NCI-H1417 (cell line): ENCODE results near the gene TTC12.

ENCODE experiments used
- DNase-seq, 3 experiments: peaks; one replicate each; lab custom pipeline; 2025; lab: John Stamatoyannopoulos, UW

Gene TTC12

DNA sequence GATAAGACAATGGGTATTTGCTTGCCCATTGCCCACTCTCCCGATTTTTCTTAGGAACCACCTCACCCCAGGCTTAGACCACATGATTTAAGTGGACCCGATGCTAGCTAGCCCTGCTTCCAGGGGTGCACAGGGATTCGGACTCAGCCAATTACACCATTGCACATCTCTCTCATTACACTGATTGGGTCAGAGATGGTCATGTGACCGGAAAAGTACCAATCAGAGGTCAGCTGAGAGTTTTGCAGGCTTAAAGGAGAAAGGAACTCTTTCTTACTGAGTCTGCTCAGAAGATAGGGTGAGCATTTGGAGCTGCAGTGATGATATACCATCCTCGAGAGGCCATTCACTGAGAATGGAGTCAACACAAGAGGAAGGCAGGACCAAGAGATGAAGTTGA is 61.0 kb downstream of the TTC12 start:
- DNase-seq = no peak

DNA sequence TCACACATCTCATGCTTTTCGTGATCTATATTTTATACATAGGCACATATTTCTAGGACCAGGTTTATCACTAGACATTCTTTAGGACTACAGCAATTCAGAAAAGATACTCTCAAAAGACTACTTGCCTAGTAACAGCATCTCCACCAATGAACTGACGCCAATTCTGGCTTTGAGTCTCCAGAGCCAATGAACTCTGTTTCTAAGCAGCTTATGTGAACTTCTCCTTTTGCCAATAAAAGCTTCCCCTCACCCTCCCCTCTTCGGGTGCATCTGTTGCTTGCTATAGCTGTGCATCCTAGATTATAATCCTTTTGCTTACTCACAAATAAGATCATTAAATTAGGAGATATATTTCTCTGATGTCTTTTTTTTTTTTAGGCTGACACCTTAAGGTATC is 61.8 kb downstream of the TTC12 start:
- DNase-seq = no peak

DNA sequence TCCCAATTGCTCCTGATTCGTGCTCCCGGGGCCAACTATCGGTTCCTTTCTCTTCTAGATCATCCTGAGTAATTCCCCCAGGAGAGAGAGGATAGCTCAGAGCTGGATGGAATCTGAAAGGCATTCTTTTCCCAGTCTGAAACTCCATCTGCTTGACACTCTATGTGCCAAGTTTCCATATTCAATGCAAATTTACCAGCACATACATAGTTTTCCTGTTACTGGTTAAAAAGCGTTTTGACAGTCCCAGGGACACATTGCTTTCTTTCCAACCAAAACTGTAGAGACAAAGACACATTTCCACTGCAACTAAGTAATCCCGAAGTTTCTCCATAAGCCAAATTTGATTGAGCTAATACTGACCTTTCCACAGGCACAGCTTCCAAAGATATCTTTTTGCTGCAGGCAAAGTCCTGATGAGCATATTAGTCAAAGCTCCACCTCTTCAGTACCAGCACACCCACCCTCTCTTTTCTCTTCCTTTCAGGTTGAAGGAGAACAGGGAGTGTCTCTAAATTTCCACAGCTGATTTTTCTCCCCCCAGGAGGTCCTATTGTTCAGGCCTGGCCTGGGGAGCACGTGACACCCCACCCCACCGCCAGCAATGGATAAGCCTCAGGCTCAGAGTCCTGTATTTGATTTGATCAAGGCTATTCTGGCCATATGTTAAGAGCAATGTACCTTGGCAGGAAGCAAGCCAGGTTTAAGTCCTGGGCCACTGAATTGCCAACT is 63.5 kb downstream of the TTC12 start:
- peak in 2 of 3 experiments; percentile 53 to 75 for DNase-seq

DNA sequence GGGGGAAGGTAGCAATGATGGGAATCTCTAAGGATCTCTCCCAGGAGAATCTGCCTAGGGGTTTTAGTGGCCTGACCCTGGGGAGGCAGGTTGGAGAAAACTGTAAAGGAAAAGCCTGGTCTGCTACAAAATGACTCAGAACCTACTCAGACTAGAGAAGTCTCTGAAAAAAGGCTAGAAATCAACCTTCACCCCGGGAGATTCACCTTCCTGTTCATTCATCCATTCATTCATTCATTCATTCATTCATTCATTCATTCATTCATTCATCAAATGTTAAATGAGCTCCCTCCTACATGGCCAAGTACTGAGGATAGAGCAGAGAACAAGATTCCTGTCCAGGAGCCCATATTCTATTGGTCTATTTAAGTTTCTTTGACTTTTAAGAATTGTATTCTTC is 64.3 kb downstream of the TTC12 start:
- no peak for DNase-seq

DNA sequence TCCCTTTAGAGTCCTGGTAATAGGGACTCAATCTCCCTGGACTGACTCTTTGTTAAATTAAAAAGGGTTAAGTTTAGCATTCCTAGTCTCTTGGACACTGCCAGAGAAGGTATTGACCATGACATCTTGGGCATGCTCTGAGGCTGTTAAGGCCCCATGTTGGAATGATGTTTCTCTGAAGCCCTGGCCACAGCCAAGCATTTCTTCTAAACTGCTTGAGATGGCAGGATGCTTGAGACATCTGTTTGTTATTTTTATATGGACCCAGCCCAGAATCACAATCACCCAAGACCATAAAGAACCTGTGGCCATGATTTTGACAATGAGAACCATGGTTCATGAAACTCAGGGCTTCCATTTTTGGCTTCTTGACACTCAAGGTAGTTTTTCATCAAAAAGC is 67.7 kb downstream of the TTC12 start:
- DNase-seq = no peak

DNA sequence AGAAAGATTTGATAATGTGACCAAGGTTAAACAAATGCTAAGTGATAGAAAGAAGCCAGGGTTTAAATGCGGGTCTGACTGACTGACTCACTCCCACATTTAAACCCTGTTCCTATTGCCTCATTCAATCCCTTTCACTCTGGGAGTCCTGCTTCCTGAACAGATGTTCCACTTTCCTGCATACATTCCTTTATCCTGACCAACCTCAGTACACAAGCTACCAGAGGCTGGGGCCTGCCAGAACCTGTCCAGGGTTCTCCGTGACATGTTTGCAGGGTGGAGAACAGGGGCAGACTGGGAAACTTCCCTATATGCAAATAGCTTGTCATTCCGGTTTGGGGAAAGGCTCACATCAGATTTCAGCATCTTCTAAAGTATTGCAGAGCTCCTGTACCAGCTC is 70.2 kb downstream of the TTC12 start:
- DNase-seq = peak in 2 of 3 experiments; percentile 41 to 62

DNA sequence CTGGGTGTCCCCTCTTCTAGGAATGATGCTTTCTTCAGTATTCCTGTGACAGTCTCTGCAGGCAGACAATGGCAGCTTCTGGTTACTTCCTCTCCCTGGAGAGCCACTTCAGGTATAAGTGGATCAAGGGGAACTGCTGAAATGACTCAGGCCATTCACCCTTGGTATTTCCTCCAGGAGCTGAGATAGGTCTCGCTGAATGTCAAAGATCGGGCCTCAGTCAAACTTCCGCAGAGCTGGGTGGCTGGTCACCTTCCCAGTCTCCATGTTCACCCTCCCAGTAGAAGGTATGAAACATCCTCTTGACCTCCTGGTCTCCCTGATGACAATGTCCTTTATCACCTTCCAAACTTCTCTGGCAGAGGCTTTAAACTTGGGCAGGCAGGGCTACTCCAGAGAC is 71.4 kb downstream of the TTC12 start:
- peak in 1 of 3 experiments; percentile 25 for DNase-seq

DNA sequence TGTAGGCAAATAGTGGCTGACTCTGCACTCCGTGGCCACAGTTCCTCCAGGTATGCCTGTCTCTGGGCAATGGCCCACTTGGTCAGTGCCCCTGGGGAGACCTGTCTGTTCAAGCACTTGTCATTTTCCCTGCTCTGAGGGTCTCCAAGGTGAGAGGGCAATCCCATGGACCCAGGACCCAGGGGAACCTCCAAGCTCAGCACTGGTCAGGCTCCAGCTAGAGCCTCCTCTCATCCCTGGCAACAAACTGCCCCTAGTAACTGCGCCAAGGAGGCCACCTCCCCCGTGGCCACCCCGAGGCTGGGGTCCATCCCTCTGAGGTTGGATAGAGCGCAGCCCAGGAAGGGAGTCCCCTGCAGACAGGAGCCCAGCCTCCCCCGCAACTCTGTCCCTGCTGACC is 72.5 kb downstream of the TTC12 start:
- DNase-seq = no peak

DNA sequence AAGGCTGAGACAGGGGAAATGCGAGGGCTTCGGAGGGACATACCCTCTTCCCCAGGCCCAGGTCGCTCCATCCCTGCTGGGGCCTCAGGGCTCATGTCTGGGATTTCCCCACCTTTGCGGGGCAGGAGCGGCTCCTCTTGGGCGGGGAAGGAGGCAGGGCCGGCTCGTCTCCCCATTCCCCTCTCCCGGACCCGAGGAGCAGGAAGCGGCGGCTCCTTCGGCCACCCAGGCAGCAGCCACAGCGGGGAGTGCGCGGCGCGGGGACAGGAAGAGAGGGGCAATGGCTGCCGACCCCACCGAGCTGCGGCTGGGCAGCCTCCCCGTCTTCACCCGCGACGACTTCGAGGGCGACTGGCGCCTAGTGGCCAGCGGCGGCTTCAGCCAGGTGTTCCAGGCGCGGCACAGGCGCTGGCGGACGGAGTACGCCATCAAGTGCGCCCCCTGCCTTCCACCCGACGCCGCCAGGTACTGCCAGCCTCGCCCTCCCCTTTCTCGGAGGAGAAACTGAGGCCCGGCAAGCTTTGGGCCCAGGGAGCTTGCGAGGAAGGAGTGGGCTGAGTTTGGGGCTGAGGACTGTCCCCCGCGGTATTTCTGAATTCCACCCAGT is 73.3 kb downstream of the TTC12 start, which contains the start of gene ANKK1:
Gene ANKK1, plus strand, starts transcription at position 175 of the 607 bp plus-strand sequence. Its CDS starts 106 bp downstream, at position 281.
- DNase-seq = no peak

DNA sequence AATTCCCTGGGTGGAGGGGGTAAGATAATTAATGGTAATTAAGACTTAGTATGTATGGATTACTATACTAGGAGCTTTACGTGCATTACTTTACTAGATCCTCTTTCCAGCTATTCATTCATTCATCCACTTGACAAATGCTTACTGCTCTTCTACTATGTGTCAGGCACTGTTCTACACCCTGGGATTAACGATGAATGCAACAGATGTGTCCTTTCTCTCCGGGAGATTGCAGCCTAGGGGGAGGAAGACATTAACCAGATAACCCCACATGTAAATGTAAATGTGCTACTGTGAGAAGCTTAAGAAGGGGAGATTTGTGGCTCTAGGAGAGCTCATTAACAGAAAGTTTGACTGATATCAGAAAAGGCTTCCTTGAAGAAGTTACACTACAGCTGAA is 74.9 kb downstream of the TTC12 start:
- no peak for DNase-seq

DNA sequence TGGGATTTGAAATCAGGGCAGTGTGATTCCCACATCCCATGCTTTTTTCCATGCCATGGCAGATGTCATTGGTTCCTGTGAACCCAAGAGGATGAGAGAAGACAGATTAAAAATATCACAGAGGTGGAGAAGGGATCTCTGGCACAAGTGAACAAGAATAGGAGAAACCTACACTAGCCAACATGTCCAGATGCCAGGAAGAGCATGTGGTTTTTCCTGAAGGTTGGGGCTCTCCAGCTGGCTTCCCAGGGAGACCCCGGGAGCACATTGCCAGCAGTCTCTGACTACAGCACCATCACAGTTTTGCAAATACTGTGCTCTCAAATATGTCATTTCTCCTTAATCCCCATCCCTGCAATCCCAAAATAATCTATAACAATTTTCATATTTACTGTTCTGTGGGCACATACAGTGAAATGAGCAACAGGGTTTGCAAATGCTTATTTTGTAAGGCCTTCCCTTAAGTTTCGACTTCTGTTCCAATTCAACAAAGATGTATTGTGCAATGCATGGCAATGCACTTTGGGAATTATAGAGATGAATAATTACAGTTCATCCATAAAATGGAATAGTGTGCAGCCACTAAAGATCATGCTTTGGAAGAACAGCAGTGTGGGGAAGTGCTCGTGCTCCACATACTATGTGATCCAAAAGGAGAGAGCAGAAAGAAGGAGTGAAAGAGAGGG is 78.0 kb downstream of the TTC12 start:
- no peak for DNase-seq

DNA sequence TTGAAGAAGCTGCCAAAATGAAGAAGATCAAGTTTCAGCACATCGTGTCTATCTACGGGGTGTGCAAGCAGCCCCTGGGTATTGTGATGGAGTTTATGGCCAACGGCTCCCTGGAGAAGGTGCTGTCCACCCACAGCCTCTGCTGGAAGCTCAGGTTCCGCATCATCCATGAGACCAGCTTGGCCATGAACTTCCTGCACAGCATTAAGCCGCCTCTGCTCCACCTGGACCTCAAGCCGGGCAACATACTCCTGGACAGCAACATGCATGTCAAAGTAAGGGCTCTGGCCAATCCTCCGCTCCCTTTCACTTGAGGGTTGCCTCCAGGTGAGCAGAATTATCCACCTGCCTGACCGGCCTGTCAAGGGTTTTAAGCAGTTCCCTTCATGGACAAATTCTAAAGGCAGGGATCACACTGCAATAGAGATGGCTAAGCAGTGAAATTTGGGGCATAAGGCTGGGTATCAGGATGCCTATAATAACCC is 79.2 kb downstream of the TTC12 start:
- DNase-seq = no peak

DNA sequence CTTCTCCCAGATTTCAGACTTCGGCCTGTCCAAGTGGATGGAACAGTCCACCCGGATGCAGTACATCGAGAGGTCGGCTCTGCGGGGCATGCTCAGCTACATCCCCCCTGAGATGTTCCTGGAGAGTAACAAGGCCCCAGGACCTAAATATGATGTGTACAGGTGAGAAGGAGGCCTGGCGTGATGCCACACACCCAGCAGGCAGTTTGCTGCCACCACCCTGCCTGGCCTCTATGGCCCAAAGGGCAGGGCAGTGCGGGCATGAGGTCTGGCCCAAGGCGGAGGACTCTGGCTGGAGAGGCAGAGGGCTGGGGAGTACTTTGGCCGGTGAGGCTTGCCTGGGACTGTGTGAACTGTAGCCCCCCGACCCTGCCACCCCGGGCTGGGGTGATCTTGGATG is 80.5 kb downstream of the TTC12 start:
- DNase-seq = no peak

DNA sequence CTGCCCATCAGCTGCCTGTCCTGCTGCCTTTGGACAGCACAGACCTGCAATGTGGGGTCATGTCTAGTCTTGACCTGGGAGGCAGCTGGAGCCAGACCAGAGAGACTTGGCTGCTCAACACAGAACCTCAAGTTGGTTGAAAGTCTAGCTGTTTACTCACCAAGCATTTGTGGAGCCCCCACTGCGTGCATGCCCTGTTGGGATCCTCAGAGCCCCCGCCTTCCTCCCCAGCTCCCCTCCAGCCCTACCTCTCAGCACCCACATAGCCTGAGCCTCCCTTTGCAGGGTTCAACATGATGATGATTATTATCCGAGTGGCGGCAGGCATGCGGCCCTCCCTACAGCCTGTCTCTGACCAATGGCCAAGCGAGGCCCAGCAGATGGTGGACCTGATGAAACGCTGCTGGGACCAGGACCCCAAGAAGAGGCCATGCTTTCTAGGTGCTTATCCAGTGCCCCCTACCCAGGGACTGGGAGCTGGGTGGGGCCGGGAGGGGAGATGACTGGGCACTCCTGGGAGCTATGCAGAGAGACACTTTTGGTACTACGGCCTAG is 81.5 kb downstream of the TTC12 start:
- DNase-seq = no peak

DNA sequence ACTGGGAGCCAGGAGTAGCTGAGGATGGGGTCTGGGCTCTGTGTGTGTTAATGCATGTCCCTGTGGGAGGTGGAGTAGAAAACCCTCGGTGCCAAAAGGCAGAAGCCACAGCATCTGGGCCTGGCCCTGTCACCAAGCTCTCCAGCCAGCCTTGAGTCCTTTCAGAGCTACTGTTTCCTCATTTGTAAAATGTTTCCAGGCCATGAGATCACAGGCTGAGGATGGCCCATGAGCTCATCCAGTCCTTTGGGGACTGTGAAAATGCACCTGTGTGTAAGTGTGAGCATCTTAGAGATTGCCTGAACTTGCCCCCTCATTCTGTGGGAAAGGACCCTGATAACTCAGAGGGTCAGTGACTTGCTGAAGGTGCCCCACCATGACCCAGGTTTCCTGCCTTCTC is 82.3 kb downstream of the TTC12 start:
- no peak for DNase-seq

DNA sequence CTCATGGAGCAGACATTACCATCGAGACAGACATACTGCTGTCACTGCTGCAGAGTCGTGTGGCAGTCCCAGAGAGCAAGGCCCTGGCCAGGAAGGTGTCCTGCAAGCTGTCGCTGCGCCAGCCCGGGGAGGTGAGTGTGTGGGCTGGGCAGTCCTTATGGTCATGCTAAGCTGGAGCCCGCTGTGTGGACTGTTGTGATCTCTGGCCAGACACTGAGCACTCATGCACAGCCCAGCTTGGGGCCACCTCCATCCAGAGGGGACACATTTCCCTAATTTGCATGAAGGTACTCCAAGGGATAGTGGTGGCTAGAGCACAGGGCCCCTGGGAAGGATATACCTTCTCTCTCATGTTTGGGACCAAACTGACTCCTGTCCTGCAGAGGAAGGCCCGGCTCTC is 82.8 kb downstream of the TTC12 start:
- DNase-seq = no peak

DNA sequence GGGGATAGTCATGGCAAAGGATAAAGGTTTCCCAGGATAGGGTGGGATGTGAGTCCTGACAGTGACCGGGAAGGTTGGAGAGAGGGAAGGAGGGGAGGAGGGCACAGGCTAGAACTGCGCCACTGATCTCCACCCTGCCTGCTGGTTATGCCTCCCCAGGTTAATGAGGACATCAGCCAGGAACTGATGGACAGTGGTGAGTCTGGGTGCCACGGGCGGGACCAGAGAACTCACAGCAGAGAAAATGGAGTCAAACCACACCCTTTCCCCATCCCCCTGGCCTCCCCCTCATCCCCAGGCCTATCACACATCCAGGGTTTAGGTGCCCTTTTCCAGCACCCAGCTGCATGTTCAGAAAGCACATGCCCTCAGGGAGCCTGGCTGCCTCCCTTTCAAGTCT is 83.4 kb downstream of the TTC12 start:
- peak in 1 of 3 experiments; percentile 11 for DNase-seq

DNA sequence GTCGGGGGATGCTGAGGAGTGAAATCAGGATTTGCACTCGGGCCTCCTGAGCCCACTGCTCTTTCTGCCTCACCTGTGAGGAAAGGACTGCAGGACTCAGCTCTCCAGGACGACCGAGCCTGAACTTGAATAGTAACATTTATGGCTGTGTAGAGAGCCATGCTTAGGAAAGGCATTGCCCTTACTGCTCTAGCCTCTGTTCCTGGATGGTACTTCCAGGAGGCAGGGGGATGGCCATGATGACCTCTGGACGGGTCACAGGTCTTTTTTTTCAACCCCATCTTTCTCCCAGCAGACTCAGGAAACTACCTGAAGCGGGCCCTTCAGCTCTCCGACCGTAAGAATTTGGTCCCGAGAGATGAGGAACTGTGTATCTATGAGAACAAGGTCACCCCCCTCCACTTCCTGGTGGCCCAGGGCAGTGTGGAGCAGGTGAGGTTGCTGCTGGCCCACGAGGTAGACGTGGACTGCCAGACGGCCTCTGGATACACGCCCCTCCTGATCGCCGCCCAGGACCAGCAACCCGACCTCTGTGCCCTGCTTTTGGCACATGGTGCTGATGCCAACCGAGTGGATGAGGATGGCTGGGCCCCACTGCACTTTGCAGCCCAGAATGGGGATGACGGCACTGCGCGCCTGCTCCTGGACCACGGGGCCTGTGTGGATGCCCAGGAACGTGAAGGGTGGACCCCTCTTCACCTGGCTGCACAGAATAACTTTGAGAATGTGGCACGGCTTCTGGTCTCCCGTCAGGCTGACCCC is 84.5 kb downstream of the TTC12 start:
- no peak for DNase-seq

DNA sequence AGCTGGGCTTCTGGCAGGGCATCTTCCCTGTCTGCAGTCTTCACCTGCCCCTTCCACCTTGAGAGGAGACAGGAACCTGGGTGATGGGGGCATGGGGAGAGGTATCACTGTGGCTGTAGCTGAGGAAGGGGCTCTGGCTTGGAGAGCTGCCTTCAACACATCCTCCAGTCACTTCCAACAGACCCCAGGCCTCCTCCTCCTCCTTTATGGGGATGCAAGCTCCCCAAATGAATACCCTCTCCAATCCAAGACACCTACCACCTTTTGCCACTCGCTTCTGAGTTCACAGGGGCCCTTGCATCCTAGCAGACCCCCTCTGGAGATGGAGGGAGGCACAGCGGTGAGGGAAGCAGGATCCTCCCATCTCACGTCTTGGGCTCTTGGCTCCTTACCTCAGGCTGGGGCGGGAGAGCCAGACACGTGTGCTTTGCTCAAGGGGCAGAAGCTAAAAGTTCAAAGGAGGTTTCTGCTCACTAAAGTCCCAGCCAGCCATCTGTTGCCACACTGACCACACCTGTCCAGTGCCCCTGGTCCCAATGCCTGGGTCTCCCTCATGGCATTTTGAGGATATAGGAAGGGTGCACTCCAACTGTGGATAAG is 86.3 kb downstream of the TTC12 start:
- DNase-seq = no peak

DNA sequence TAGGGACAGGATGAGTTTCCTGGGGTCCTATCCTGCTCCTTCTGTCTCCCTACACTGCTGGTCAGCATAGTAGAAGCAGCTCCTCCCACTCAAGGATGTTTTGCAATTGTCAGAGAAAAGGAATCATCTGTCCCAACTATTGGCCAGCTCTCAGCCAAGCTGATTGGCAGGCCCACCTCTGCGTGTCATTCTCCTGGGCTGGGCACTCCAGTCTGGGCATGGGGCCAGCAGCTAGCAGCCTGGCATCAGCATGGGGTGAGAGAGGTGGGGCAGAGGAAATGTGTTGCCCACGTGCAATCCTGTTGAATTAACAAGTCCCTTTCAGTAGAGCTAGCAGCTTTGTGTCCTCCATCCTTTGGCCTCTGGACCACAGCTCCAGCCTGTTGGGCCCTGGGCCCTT is 87.3 kb downstream of the TTC12 start:
- DNase-seq = peak; percentile 74 to 97 (median 92)

DNA sequence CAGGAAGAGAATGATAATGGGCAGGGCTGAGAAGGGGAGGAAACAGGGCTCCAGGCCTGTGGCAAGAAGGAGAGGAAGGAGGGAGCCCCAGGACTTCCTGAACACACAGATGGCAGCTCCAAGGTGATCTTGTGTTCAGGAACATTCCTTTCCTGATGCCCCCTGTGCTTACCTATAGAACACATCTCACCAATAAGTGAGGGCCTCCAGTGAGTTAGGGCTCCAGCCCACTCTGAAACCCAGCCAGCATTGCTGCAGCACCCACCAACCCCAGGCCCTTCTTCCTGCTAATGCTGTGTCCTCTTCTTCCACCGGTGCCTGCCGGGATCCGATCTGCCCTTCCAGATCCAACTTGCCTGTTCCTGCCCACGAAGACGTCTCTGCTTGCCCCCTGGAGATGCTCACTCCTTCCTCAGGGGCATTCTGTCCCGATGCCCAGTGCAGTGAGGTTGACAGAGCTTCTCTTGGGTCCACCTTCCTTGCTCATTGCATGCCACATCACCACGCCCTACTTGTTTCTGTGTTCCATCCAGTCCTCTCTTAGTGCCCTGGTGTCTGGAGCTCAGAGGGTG is 90.6 kb downstream of the TTC12 start:
- DNase-seq = no peak
